HG02973 (cell line): ENCODE measurements around the gene ITGA2B.

Experiments used
- ATAC-seq: cut with Tn5 transposase; IDR thresholded peaks from one replicate; pipeline ENCODE4 v1.9.1; 2021; ENCODE audit warnings: moderate library complexity; ENCODE audit not compliant: unreplicated experiment

ITGA2B gene

GRCh38 chr17:44389281-44389680 is at the start of gene ITGA2B:
ITGA2B (minus strand) TSS chr17:44389649; CDS start chr17:44389473, 176 bp downstream.
- ATAC-seq = no peak

- ATAC-seq = no peak
Measured at GRCh38 chr17:44439168-44439567, 49.7 kb upstream of the ITGA2B start.

- no peak for ATAC-seq
Measured at GRCh38 chr17:44438636-44439035, 49.2 kb upstream of the ITGA2B start.

GRCh38 chr17:44436336-44436735 is 46.9 kb upstream of the ITGA2B start:
- ATAC-seq = no peak

GRCh38 chr17:44432254-44433157 is 43.1 kb upstream of the ITGA2B start:
- ATAC-seq = no peak

- ATAC-seq = no peak
Measured at GRCh38 chr17:44424828-44425461, 35.5 kb upstream of the ITGA2B start.

GRCh38 chr17:44417553-44417952 is 28.1 kb upstream of the ITGA2B start:
- peak; percentile 59 for ATAC-seq

GRCh38 chr17:44416558-44417289 is 27.3 kb upstream of the ITGA2B start:
- no peak for ATAC-seq

- no peak for ATAC-seq
Measured at GRCh38 chr17:44414394-44415155, 25.1 kb upstream of the ITGA2B start.

GRCh38 chr17:44409309-44410028 is 20.0 kb upstream of the ITGA2B start:
- no peak for ATAC-seq

GRCh38 chr17:44408786-44409185 is 19.3 kb upstream of the ITGA2B start:
- ATAC-seq = no peak

- ATAC-seq = no peak
Measured at GRCh38 chr17:44402564-44403172, 13.2 kb upstream of the ITGA2B start.

GRCh38 chr17:44400226-44400847 is 10.9 kb upstream of the ITGA2B start:
- no peak for ATAC-seq

- no peak for ATAC-seq
Measured at GRCh38 chr17:44398692-44399691, 9.5 kb upstream of the ITGA2B start.

- no peak for ATAC-seq
Measured at GRCh38 chr17:44397479-44398440, 8.3 kb upstream of the ITGA2B start.

- no peak for ATAC-seq
Measured at GRCh38 chr17:44396946-44397345, 7.5 kb upstream of the ITGA2B start.

- no peak for ATAC-seq
Measured at GRCh38 chr17:44394833-44395232, 5.4 kb upstream of the ITGA2B start.
